OCI-LY1 (cell line): ENCODE results near the gene LHFPL5.

ENCODE experiments used
- EZH2 ChIP-seq: fragments of 200-600 bp; sonication (generic), shearing (Covaris generic); IDR thresholded peaks from 2 replicates; pipeline ENCODE4 v1.8.0; 2017; ENCODE audit warnings: borderline replicate concordance, mixed run types, mild to moderate bottlenecking, antibody characterized with exemption, low read length, moderate library complexity, mixed read lengths
- TF ChIP-seq, protein P1 (sequence below): fragments of 200-600 bp; sonication (generic), shearing (Covaris generic); IDR thresholded peaks from 2 replicates; pipeline ENCODE4 v1.5.1; 2017; ENCODE audit warnings: mild to moderate bottlenecking, antibody characterized with exemption, low read length, moderate library complexity, mixed read lengths

DNA sequence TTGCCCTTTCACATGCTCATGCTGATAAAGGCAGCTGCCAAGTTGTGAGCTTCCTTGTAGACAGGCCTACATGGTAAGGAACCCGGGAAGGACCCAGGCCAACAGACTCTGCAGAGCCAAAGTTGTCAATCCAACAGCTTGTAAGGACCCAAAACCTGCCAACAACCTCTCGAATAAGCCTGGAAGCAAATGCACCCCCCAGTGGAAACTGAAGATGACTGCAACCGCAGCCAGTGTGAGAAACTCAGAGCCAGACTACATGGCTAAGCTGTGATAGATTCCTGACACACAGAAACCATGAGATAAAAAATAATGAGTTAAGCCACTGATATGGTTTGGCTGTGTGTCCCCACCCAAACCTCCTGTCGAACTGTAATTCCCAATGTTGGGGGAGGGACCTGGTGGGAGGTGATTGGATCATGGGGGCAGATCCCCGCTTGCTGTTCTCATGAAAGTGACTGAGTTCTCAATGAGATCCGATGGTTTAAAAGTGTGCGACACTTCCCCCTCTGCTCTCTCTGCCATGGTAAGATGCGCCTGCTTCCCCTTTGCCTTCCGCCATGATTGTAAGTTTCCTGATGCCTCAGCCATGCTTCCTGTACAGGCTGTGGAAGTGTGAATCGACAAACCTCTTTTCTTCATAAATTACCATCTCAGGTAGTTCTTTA, 47.6 kb upstream of the LHFPL5 start:
- TF ChIP-seq, protein P1, sequence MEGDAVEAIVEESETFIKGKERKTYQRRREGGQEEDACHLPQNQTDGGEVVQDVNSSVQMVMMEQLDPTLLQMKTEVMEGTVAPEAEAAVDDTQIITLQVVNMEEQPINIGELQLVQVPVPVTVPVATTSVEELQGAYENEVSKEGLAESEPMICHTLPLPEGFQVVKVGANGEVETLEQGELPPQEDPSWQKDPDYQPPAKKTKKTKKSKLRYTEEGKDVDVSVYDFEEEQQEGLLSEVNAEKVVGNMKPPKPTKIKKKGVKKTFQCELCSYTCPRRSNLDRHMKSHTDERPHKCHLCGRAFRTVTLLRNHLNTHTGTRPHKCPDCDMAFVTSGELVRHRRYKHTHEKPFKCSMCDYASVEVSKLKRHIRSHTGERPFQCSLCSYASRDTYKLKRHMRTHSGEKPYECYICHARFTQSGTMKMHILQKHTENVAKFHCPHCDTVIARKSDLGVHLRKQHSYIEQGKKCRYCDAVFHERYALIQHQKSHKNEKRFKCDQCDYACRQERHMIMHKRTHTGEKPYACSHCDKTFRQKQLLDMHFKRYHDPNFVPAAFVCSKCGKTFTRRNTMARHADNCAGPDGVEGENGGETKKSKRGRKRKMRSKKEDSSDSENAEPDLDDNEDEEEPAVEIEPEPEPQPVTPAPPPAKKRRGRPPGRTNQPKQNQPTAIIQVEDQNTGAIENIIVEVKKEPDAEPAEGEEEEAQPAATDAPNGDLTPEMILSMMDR: peak; percentile 46
- TF ChIP-seq EZH2: no peak
